HL-60 (cell line): ENCODE results near the gene CRYM.
"Not testable (repeated sequence)": the region's sequence is repeated elsewhere in the genome, so short reads cannot be mapped to it uniquely, and the experiment has no call there.

ENCODE experiments used
- CTCF ChIP-seq: IDR thresholded peaks from one replicate; pipeline ENCODE4 v1.5.1; 2011; ENCODE audit warnings: low read length, control low read depth, inconsistent platforms; ENCODE audit not compliant: insufficient read depth
- GABPA ChIP-seq: IDR thresholded peaks from 2 replicates; pipeline ENCODE4 v1.6.1; 2012; ENCODE audit warnings: low read depth
- POLR2AphosphoS5 ChIP-seq: IDR thresholded peaks from 2 replicates; pipeline ENCODE4 v1.6.1; 2012; ENCODE audit warnings: low read depth
- REST ChIP-seq: IDR thresholded peaks from 2 replicates; pipeline ENCODE4 v1.6.1; 2012; ENCODE audit warnings: low read depth; ENCODE audit not compliant: insufficient replicate concordance
- SPI1 ChIP-seq: IDR thresholded peaks from 2 replicates; pipeline ENCODE4 v1.6.1; 2012; ENCODE audit warnings: low read depth, mild to moderate bottlenecking, borderline replicate concordance

- not testable (repeated sequence) for TF ChIP-seq CTCF, POLR2AphosphoS5, SPI1, GABPA, REST
These were observed 11.7 kb upstream of the CRYM start for GRCh38 chr16:21289789-21290188.
